Measurements from ENCODE around the gene SORL1. TPM values are rescaled to one million over a fixed set of nuclear protein-coding genes. Genes with fewer than 3 reads are reported as not detected.

The SORL1 gene
- total and polyA plus RNA-seq, 2 of the 8 experiments (the other 6 are each of a cell fraction or from before 2014, with no cell fraction given): 38.1 to 65.5 TPM

DNA sequence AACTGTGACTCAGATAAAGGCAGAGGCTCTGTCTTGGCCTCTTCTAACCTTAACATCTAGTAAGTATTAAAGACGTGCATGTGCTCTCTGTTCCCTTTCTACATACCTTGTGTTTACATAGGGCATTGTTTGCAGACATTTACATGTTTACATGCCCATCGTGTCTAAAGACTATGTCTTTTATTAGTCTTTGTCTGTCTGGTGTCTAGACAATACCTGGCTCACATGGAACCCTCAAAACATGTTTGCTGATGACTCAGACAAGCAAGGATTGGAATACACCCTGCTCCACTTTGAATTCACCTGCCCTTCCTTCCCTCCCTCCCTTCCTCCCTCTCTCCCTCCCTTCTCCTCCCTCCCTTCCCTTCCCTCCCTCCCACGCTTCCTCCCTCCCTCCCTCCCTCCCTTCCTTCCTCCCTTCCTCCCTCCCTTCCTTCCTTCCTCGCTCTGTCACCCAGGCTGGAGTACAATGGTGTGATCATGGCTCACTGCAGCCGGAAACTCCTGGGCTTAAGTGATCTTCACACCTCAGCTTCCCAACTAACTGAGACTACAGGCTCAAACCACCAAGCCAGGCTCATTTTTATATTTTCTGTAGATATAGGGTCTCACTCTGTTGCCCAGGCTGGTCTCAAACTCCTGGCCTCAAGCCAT lies 24.4 kb downstream of the SORL1 start (continued):
- no peak for TF ChIP-seq RNF2 (IDR thresholded peaks at IDR 0.05; ENCODE audit: borderline replicate concordance, low read depth, low read length, missing control alignments, poor library complexity, severe bottlenecking)

Measured in H1 (cell line).